HG03175 (cell line): ENCODE data around the gene LUZP1.

Experiments
- ATAC-seq: cut with Tn5 transposase; IDR thresholded peaks from one replicate; pipeline ENCODE4 v1.9.1; 2021; ENCODE audit warnings: mild to moderate bottlenecking, moderate library complexity; ENCODE audit not compliant: unreplicated experiment

Gene LUZP1

GRCh38 chr1:23118957-23119792, 49.5 kb downstream of the LUZP1 start:
- no peak for ATAC-seq

- ATAC-seq, result no peak
Observed at GRCh38 chr1:23118407-23118806, 50.2 kb downstream of the LUZP1 start.

GRCh38 chr1:23116921-23117699, 51.5 kb downstream of the LUZP1 start:
- ATAC-seq, result no peak

- no peak for ATAC-seq
Observed at GRCh38 chr1:23116216-23116836, 52.3 kb downstream of the LUZP1 start.

- no peak for ATAC-seq
Observed at GRCh38 chr1:23114424-23115079, 54.1 kb downstream of the LUZP1 start.

- ATAC-seq, result no peak
Observed at GRCh38 chr1:23111600-23112535, 56.8 kb downstream of the LUZP1 start.

GRCh38 chr1:23110391-23110790, 58.3 kb downstream of the LUZP1 start:
- no peak for ATAC-seq

- ATAC-seq, result no peak
Observed at GRCh38 chr1:23108918-23109533, 59.6 kb downstream of the LUZP1 start.

GRCh38 chr1:23103001-23103889, 65.4 kb downstream of the LUZP1 start:
- ATAC-seq, result no peak

GRCh38 chr1:23102289-23102688, 66.4 kb downstream of the LUZP1 start:
- ATAC-seq, result no peak

GRCh38 chr1:23101887-23102286, 66.8 kb downstream of the LUZP1 start:
- ATAC-seq, result no peak

GRCh38 chr1:23101101-23101827, 67.4 kb downstream of the LUZP1 start:
- no peak for ATAC-seq

- no peak for ATAC-seq
Observed at GRCh38 chr1:23100074-23100748, 68.4 kb downstream of the LUZP1 start.

GRCh38 chr1:23099171-23099536, 69.5 kb downstream of the LUZP1 start:
- no peak for ATAC-seq

- ATAC-seq, result no peak
Observed at GRCh38 chr1:23098463-23099170, 70.0 kb downstream of the LUZP1 start.

GRCh38 chr1:23097316-23097715, 71.3 kb downstream of the LUZP1 start:
- no peak for ATAC-seq

- no peak for ATAC-seq
Observed at GRCh38 chr1:23092447-23092846, 76.2 kb downstream of the LUZP1 start.
